ENCODE data around the gene MRPL42.
A peak's percentile ranks its signal among the peaks of the same experiment; 100 is the strongest.
"Not testable (repeated sequence)": the region's sequence is repeated elsewhere in the genome, so short reads cannot be mapped to it uniquely, and the experiment has no call there.

MRPL42 gene

GRCh38 chr12:93467351-93468007, at the start of gene MRPL42:
Gene MRPL42, plus strand, starts transcription at chr12:93467514. Its CDS starts 1,772 bp downstream, at chr12:93469286.
- peak; percentile 88 for DNase-seq

GRCh38 chr12:93417967-93418480, 49.3 kb upstream of the MRPL42 start:
- DNase-seq = no peak

- DNase-seq = peak; percentile 59
Measured at GRCh38 chr12:93419388-93420034, 47.8 kb upstream of the MRPL42 start.

- no peak for DNase-seq
Measured at GRCh38 chr12:93422050-93422449, 45.3 kb upstream of the MRPL42 start.

- DNase-seq = no peak
Measured at GRCh38 chr12:93425736-93426411, 41.4 kb upstream of the MRPL42 start.

- DNase-seq = no peak
Measured at GRCh38 chr12:93426412-93426805, 40.9 kb upstream of the MRPL42 start.

GRCh38 chr12:93427779-93428564, 39.3 kb upstream of the MRPL42 start:
- peak; percentile 48 for DNase-seq

- DNase-seq = no peak
Measured at GRCh38 chr12:93429448-93429847, 37.9 kb upstream of the MRPL42 start.

GRCh38 chr12:93429852-93430251, 37.5 kb upstream of the MRPL42 start:
- DNase-seq = no peak

- peak; percentile 49 for DNase-seq
Measured at GRCh38 chr12:93430280-93430679, 37.0 kb upstream of the MRPL42 start.

GRCh38 chr12:93432031-93432430, 35.3 kb upstream of the MRPL42 start:
- DNase-seq = not testable (repeated sequence)

GRCh38 chr12:93434256-93434865, 33.0 kb upstream of the MRPL42 start:
- DNase-seq = no peak

GRCh38 chr12:93438266-93439050, 28.9 kb upstream of the MRPL42 start:
- no peak for DNase-seq

- DNase-seq = no peak
Measured at GRCh38 chr12:93440043-93440835, 27.1 kb upstream of the MRPL42 start.

- DNase-seq = no peak
Measured at GRCh38 chr12:93441081-93441616, 26.2 kb upstream of the MRPL42 start.

- DNase-seq = peak; percentile 96
Measured at GRCh38 chr12:93441617-93442410, 25.5 kb upstream of the MRPL42 start, which contains the start of gene UBE2N. Gene UBE2N, minus strand, starts transcription at chr12:93441947. Its CDS starts 63 bp downstream, at chr12:93441884.

- no peak for DNase-seq
Measured at GRCh38 chr12:93442411-93443340, 24.6 kb upstream of the MRPL42 start.

- DNase-seq = no peak
Measured at GRCh38 chr12:93443576-93443975, 23.7 kb upstream of the MRPL42 start.
